HG02623 (cell line): ENCODE results near the gene SMIM9.
"Not testable (repeated sequence)": the region's sequence is repeated elsewhere in the genome, so short reads cannot be mapped to it uniquely, and the experiment has no call there.

ENCODE experiments used
- ATAC-seq: cut with Tn5 transposase; IDR thresholded peaks from one replicate; pipeline ENCODE4 v1.9.1; 2021; ENCODE audit warnings: moderate library complexity; ENCODE audit not compliant: unreplicated experiment

The SMIM9 gene

GRCh38 chrX:154834562-154834961, at the start of gene SMIM9:
TSS of gene SMIM9 (minus strand) at chrX:154834662. CDS start at chrX:154830856, 3,806 bp downstream.
- no peak for ATAC-seq

- ATAC-seq = not testable (repeated sequence)
Observed at GRCh38 chrX:154884069-154884468, 49.6 kb upstream of the SMIM9 start.

- ATAC-seq = no peak
Observed at GRCh38 chrX:154873329-154873728, 38.9 kb upstream of the SMIM9 start.

- ATAC-seq = not testable (repeated sequence)
Observed at GRCh38 chrX:154868522-154868921, 34.1 kb upstream of the SMIM9 start.

GRCh38 chrX:154855256-154855655, 20.8 kb upstream of the SMIM9 start:
- ATAC-seq = no peak

- ATAC-seq = no peak
Observed at GRCh38 chrX:154850957-154851611, 16.6 kb upstream of the SMIM9 start.

GRCh38 chrX:154840856-154841255, 6.4 kb upstream of the SMIM9 start:
- no peak for ATAC-seq

- ATAC-seq = no peak
Observed at GRCh38 chrX:154836163-154836562, 1.7 kb upstream of the SMIM9 start.

GRCh38 chrX:154833746-154834274, 652 bp downstream of the SMIM9 start:
- ATAC-seq = no peak

GRCh38 chrX:154829926-154830442, 4.5 kb downstream of the SMIM9 start:
- ATAC-seq = no peak

- ATAC-seq = no peak
Observed at GRCh38 chrX:154829134-154829533, 5.3 kb downstream of the SMIM9 start.

- no peak for ATAC-seq
Observed at GRCh38 chrX:154828016-154828408, 6.5 kb downstream of the SMIM9 start.

- peak; percentile 92 for ATAC-seq
Observed at GRCh38 chrX:154827194-154828015, 7.1 kb downstream of the SMIM9 start.

- not testable (repeated sequence) for ATAC-seq
Observed at GRCh38 chrX:154825586-154825985, 8.9 kb downstream of the SMIM9 start.

GRCh38 chrX:154824638-154825037, 9.8 kb downstream of the SMIM9 start:
- ATAC-seq = no peak

- no peak for ATAC-seq
Observed at GRCh38 chrX:154822029-154822428, 12.4 kb downstream of the SMIM9 start.

- ATAC-seq = no peak
Observed at GRCh38 chrX:154821523-154821922, 12.9 kb downstream of the SMIM9 start.

GRCh38 chrX:154819771-154820341, 14.6 kb downstream of the SMIM9 start:
- no peak for ATAC-seq

GRCh38 chrX:154818916-154819770, 15.3 kb downstream of the SMIM9 start:
- ATAC-seq = no peak

GRCh38 chrX:154817048-154817618, 17.3 kb downstream of the SMIM9 start:
- ATAC-seq = not testable (repeated sequence)
